CD14-positive monocyte (primary cell): ENCODE data around the gene GSE1. TPM values are rescaled to one million over a fixed set of nuclear protein-coding genes. Genes with fewer than 3 reads are reported as not detected.

Source experiments
- DNase-seq, 3 donors: peaks; one replicate each; pipeline ENCODE4 v3.0.0-alpha.2; 2011 to 2022
- H2AFZ ChIP-seq: 2 replicates; pipeline ENCODE4 v1.6.0; 2012; ENCODE audit warnings: mild to moderate bottlenecking, low read depth, low read length, inconsistent platforms; ENCODE audit not compliant: insufficient read depth, poor library complexity, severe bottlenecking
- H3K27ac ChIP-seq, 2 donors: 1 replicate in 1 of 2; 2 replicates in 1 of 2; pipeline ENCODE4 v1.5.1; 2012 to 2013; ENCODE audit warnings: low read length in 2 of 2, control low read depth in 1 of 2, inconsistent platforms in 1 of 2, low read depth in 1 of 2, mild to moderate bottlenecking in 1 of 2
- H3K27me3 ChIP-seq, 2 donors: one replicate each; pipeline versions ENCODE4 v1.6.0 to v1.6.1; 2011 to 2013; ENCODE audit warnings: low read length in 2 of 2; ENCODE audit not compliant: control insufficient read depth in 2 of 2, insufficient read depth in 2 of 2
- H3K36me3 ChIP-seq, 2 donors: replicated peaks in 1 of 2; 1 replicate in 1 of 2; 2 replicates in 1 of 2; pipeline versions ENCODE4 v1.5.1 to v1.6.1; 2012 to 2013; ENCODE audit warnings: low read length in 2 of 2, control low read depth in 1 of 2, inconsistent platforms in 1 of 2, mild to moderate bottlenecking in 1 of 2; ENCODE audit not compliant: insufficient read depth in 2 of 2, control insufficient read depth in 1 of 2
- H3K4me1 ChIP-seq, 2 donors: 1 replicate in 1 of 2; 2 replicates in 1 of 2; pipeline versions ENCODE4 v1.5.1 to v1.6.1; 2012 to 2013; ENCODE audit warnings: low read length in 2 of 2, control low read depth in 1 of 2, inconsistent platforms in 1 of 2, mild to moderate bottlenecking in 1 of 2, moderate library complexity in 1 of 2; ENCODE audit not compliant: insufficient read depth in 2 of 2, control insufficient read depth in 1 of 2
- H3K4me2 ChIP-seq: replicated peaks from 2 replicates; pipeline ENCODE3; 2012; ENCODE audit warnings: low read length, moderate library complexity, mild to moderate bottlenecking; ENCODE audit not compliant: poor library complexity, severe bottlenecking; ENCODE audit errors: extremely low read depth
- H3K4me3 ChIP-seq, 3 experiments: fragments of 200-600 bp in 1 of 3; sonication (generic) in 1 of 3; replicated peaks in 1 of 3; 1 replicate in 2 of 3; 2 replicates in 1 of 3; pipeline ENCODE4 v1.5.1; 2011 to 2013; ENCODE audit warnings: low read length in 3 of 3, mild to moderate bottlenecking in 3 of 3, control low read depth in 2 of 3, low read depth in 2 of 3, inconsistent platforms in 1 of 3, moderate library complexity in 1 of 3
- H3K79me2 ChIP-seq: 2 replicates; pipeline ENCODE4 v1.6.0; 2012; ENCODE audit warnings: mild to moderate bottlenecking, control low read depth, inconsistent platforms, low read length, moderate library complexity; ENCODE audit not compliant: insufficient read depth
- H3K9ac ChIP-seq: 2 replicates; pipeline ENCODE4 v1.6.0; 2017; ENCODE audit warnings: low read length, mild to moderate bottlenecking; ENCODE audit not compliant: insufficient read depth, poor library complexity, severe bottlenecking
- H3K9me3 ChIP-seq, 2 donors: replicated peaks in 1 of 2; 1 replicate in 1 of 2; 2 replicates in 1 of 2; pipeline versions ENCODE4 v1.5.1 to v1.6.1; 2012 to 2013; ENCODE audit warnings: low read length in 2 of 2, control low read depth in 1 of 2; ENCODE audit not compliant: control insufficient read depth in 1 of 2, insufficient read depth in 1 of 2
- H4K20me1 ChIP-seq: 2 replicates; pipeline ENCODE4 v1.6.0; 2012; ENCODE audit warnings: mild to moderate bottlenecking, low read length, control low read depth, moderate library complexity; ENCODE audit not compliant: insufficient read depth
- H3K27ac Mint-ChIP-seq, 7 donors: one replicate each; pipeline ENCODE4 v1.8.0; 2020; ENCODE audit warnings: mild to moderate bottlenecking in 7 of 7, mixed read lengths in 7 of 7, moderate library complexity in 6 of 7, inconsistent platforms in 2 of 7
- H3K27me3 Mint-ChIP-seq, 3 donors: one replicate each; pipeline ENCODE4 v1.8.0; 2021 to 2022; ENCODE audit warnings: low read depth in 3 of 3, mild to moderate bottlenecking in 3 of 3, mixed read lengths in 3 of 3, moderate library complexity in 3 of 3, inconsistent platforms in 1 of 3
- H3K36me3 Mint-ChIP-seq, 2 donors: one replicate each; pipeline ENCODE4 v1.8.0; 2020; ENCODE audit warnings: mixed read lengths in 2 of 2, inconsistent platforms in 1 of 2, mild to moderate bottlenecking in 1 of 2
- H3K4me1 Mint-ChIP-seq: one replicate; pipeline ENCODE4 v1.8.0; 2020; ENCODE audit warnings: mild to moderate bottlenecking, mixed read lengths
- H3K4me3 Mint-ChIP-seq, 2 donors: one replicate each; pipeline ENCODE4 v1.8.0; 2020; ENCODE audit warnings: mild to moderate bottlenecking in 2 of 2, mixed read lengths in 2 of 2, moderate library complexity in 1 of 2
- H3K9me3 Mint-ChIP-seq, 7 donors: one replicate each; pipeline ENCODE4 v1.8.0; 2020 to 2022; ENCODE audit warnings: mixed read lengths in 7 of 7, mild to moderate bottlenecking in 6 of 7, moderate library complexity in 6 of 7, inconsistent platforms in 2 of 7
- WGBS: methylation state at CpG from one replicate; pipeline ENCODE4 v1.1.5; 2013; ENCODE audit warnings: missing lambda C conversion rate; ENCODE audit not compliant: insufficient coverage; 5-methylcytosine and 5-hydroxymethylcytosine counted together
- intact Hi-C, 2 donors: fragments of 100-400 bp; cut with micrococcal nuclease; formaldehyde crosslinking; loops; one replicate each; pipeline versions ENCODE4 v1.15.0 to v1.15.1; 2023
- polyA plus RNA-seq, 3 donors: library from polyadenylated mRNA; depleted of rRNA in 1 of 3; unstranded in 2 of 3; stranded (reverse) in 1 of 3; fragments of 300-500 nt in 2 of 3; fragments of >200 nt in 1 of 3; fragmentation: Illumina TruSeq in 2 of 3; gene quantifications; 1 replicate in 2 of 3; 2 replicates in 1 of 3; pipeline ENCODE4 v1.2.3, GENCODE V29; 2012 to 2021
- TF ChIP-seq, protein P1 (sequence below): fragments of 200-600 bp; IDR thresholded peaks from one replicate; pipeline ENCODE4 v1.8.0; 2022; ENCODE audit warnings: antibody characterized with exemption, mild to moderate bottlenecking

The GSE1 gene
- polyA plus RNA-seq, 3 donors, result 0.67 to 38.9 (median 0.86) TPM

GRCh38 chr16:85678016-85678415 is 64.9 kb downstream of the GSE1 start:
- Histone ChIP-seq H3K36me3 (peaks cover 28 to 76% of the 10 kb centered on the region in 2 donors), H3K27ac (no peak overlapping the region), H4K20me1 (no peaks in the 10 kb centered on the region), H3K4me2 (no peak overlapping the region), H3K4me3 (no peak overlapping the region), H3K79me2 (no peaks in the 10 kb centered on the region), H3K9ac (no peak overlapping the region), H3K4me1 (no peaks in the 10 kb centered on the region), H3K9me3 (no peaks in the 10 kb centered on the region), H2AFZ (no peak overlapping the region), H3K27me3 (no peaks in the 10 kb centered on the region)
- no peak overlapping the region for H3K4me3 Mint-ChIP-seq
- intact Hi-C loops, result no loop called here
- TF ChIP-seq, protein P1, sequence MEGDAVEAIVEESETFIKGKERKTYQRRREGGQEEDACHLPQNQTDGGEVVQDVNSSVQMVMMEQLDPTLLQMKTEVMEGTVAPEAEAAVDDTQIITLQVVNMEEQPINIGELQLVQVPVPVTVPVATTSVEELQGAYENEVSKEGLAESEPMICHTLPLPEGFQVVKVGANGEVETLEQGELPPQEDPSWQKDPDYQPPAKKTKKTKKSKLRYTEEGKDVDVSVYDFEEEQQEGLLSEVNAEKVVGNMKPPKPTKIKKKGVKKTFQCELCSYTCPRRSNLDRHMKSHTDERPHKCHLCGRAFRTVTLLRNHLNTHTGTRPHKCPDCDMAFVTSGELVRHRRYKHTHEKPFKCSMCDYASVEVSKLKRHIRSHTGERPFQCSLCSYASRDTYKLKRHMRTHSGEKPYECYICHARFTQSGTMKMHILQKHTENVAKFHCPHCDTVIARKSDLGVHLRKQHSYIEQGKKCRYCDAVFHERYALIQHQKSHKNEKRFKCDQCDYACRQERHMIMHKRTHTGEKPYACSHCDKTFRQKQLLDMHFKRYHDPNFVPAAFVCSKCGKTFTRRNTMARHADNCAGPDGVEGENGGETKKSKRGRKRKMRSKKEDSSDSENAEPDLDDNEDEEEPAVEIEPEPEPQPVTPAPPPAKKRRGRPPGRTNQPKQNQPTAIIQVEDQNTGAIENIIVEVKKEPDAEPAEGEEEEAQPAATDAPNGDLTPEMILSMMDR, result no peak
- H3K27ac Mint-ChIP-seq, result peak overlapping the region in 1 of 7 donors; percentile 74
- H3K27me3 Mint-ChIP-seq, result peaks cover 0 to 1% (median 0%) of the 10 kb centered on the region in 3 donors
- no peaks in the 10 kb centered on the region for H3K4me1 Mint-ChIP-seq
- H3K9me3 Mint-ChIP-seq, result no peaks in the 10 kb centered on the region
- WGBS, result no CpG with 5 or more reads among the region's 8 CpGs
- no peak for DNase-seq
- H3K36me3 Mint-ChIP-seq, result peaks cover 46 to 79% of the 10 kb centered on the region in 2 donors

DNA sequence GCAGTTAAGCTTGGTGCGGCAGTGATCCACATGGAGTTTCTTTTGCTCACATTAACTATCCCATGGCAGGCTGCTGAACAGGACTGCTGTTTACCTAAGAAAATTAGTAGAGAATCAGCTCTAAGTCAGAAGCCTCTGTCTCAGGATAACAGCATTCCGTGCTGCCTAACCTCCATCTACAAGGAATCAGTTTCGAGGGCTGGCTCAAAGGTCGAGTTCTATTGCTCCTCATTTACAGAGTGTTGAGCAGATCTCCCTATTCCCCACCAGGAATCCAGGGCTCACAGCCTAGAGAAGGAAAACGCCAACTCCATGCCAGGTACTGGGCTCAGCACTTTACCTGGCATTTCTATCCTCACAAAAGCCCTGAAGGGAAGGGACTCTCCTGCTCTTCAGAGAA is 65.7 kb downstream of the GSE1 start:
- TF ChIP-seq, protein P1, result no peak
- peaks cover 25 to 68% of the 10 kb centered on the region in 2 donors for H3K36me3 ChIP-seq
- 89% methylated on average over 3 of the region's 5 CpGs for WGBS
- intact Hi-C loops, result no loop called here
- H3K9me3 Mint-ChIP-seq, result no peaks in the 10 kb centered on the region
- H3K4me3 ChIP-seq, result no peak overlapping the region
- no peak overlapping the region for H3K4me3 Mint-ChIP-seq
- H3K36me3 Mint-ChIP-seq, result peaks cover 40 to 75% of the 10 kb centered on the region in 2 donors
- no peak for DNase-seq
- no peaks in the 10 kb centered on the region for H4K20me1 ChIP-seq
- no peaks in the 10 kb centered on the region for H3K79me2 ChIP-seq
- no peaks in the 10 kb centered on the region for H3K4me1 ChIP-seq
- H3K27me3 ChIP-seq, result no peaks in the 10 kb centered on the region
- no peaks in the 10 kb centered on the region for H3K9me3 ChIP-seq
- no peak overlapping the region for H3K4me2 ChIP-seq
- no peak overlapping the region for H3K9ac ChIP-seq
- no peaks in the 10 kb centered on the region for H3K4me1 Mint-ChIP-seq
- H3K27ac ChIP-seq, result no peak overlapping the region
- peak overlapping the region in 1 of 7 donors; percentile 17 for H3K27ac Mint-ChIP-seq
- H3K27me3 Mint-ChIP-seq, result peaks cover 0 to 1% (median 0%) of the 10 kb centered on the region in 3 donors
- H2AFZ ChIP-seq, result no peak overlapping the region
